Stimulated activated CD8-positive, alpha-beta memory T cell treated with anti-CD3 and anti-CD28 coated beads, Interleukin-7, amount 100 ng/mL, for 48 hours (primary cell): ENCODE data around the gene GRPEL1.
"Not testable (repeated sequence)": the region's sequence is repeated elsewhere in the genome, so short reads cannot be mapped to it uniquely, and the experiment has no call there.

Experiments used
- DNase-seq, 2 donors: peaks; one replicate each; pipeline ENCODE4 v3.0.0-alpha.2; 2020; ENCODE audit warnings: low read depth in 1 of 2; ENCODE audit errors: extremely low read depth in 1 of 2

GRPEL1 gene

GRCh38 chr4:7094916-7095315, 27.1 kb upstream of the GRPEL1 start:
- DNase-seq, result no peak

GRCh38 chr4:7092026-7092425, 24.2 kb upstream of the GRPEL1 start:
- no peak for DNase-seq

GRCh38 chr4:7089213-7089986, 21.5 kb upstream of the GRPEL1 start:
- DNase-seq, result no peak

GRCh38 chr4:7087036-7087435, 19.2 kb upstream of the GRPEL1 start:
- no peak for DNase-seq

GRCh38 chr4:7086384-7086783, 18.5 kb upstream of the GRPEL1 start:
- no peak for DNase-seq

- not testable (repeated sequence) for DNase-seq
These were observed 16.7 kb upstream of the GRPEL1 start for GRCh38 chr4:7084564-7084961.

GRCh38 chr4:7083597-7084563, 16.0 kb upstream of the GRPEL1 start:
- DNase-seq, result no peak

- not testable (repeated sequence) for DNase-seq
These were observed 12.0 kb upstream of the GRPEL1 start for GRCh38 chr4:7079909-7080308.

- DNase-seq, result not testable (repeated sequence)
These were observed 11.6 kb upstream of the GRPEL1 start for GRCh38 chr4:7079483-7079882.

- no peak for DNase-seq
These were observed 10.2 kb upstream of the GRPEL1 start for GRCh38 chr4:7078025-7078424.

- DNase-seq, result no peak
These were observed 9.5 kb upstream of the GRPEL1 start for GRCh38 chr4:7077371-7077770.

GRCh38 chr4:7076696-7077082, 8.8 kb upstream of the GRPEL1 start:
- no peak for DNase-seq

GRCh38 chr4:7075962-7076695, 8.3 kb upstream of the GRPEL1 start:
- no peak for DNase-seq

GRCh38 chr4:7074426-7074825, 6.6 kb upstream of the GRPEL1 start:
- no peak for DNase-seq

GRCh38 chr4:7073526-7074390, 5.9 kb upstream of the GRPEL1 start:
- DNase-seq, result no peak

GRCh38 chr4:7073059-7073458, 5.2 kb upstream of the GRPEL1 start:
- no peak for DNase-seq

- DNase-seq, result peak; percentile 51 to 71
These were observed 3.1 kb upstream of the GRPEL1 start for GRCh38 chr4:7070729-7071511.

GRCh38 chr4:7068883-7069282, 1.0 kb upstream of the GRPEL1 start:
- DNase-seq, result no peak

GRCh38 chr4:7068279-7068842, 497 bp upstream of the GRPEL1 start:
- DNase-seq, result no peak
